ENCODE measurements around the gene PPP1R3E. TPM values are rescaled to one million over a fixed set of nuclear protein-coding genes. Genes with fewer than 3 reads are reported as not detected.
"Not testable (repeated sequence)": the region's sequence is repeated elsewhere in the genome, so short reads cannot be mapped to it uniquely, and the experiment has no call there.

Gene PPP1R3E
- polyA plus RNA-seq, 3 donors = 0.81 to 16.7 (median 0.88) TPM

GRCh38 chr14:23269193-23269592, 33.5 kb downstream of the PPP1R3E start:
- Histone ChIP-seq H3K36me3 (replicated peaks in 1 of 2; ENCODE audit: control insufficient read depth in 1 of 2, insufficient read depth in 2 of 2, low read length in 2 of 2) (no peaks in the 10 kb centered on the region), H3K27ac (ENCODE audit: low read depth in 1 of 2, low read length in 2 of 2) (no peak overlapping the region), H3K4me2 (replicated peaks; ENCODE audit: extremely low read depth, low read length, poor library complexity, severe bottlenecking) (no peak overlapping the region), H2AFZ (ENCODE audit: insufficient read depth, low read depth, low read length, poor library complexity, severe bottlenecking) (no peak overlapping the region), H3K9me3 (replicated peaks in 1 of 2; ENCODE audit: control insufficient read depth in 1 of 2, insufficient read depth in 1 of 2, low read length in 2 of 2) (no peaks in the 10 kb centered on the region), H3K4me3 (replicated peaks in 1 of 3; ENCODE audit: low read depth in 2 of 3, low read length in 3 of 3) (no peak overlapping the region), H3K4me1 (ENCODE audit: control insufficient read depth in 1 of 2, insufficient read depth in 2 of 2, low read length in 2 of 2) (no peaks in the 10 kb centered on the region), H3K9ac (ENCODE audit: insufficient read depth, low read length, poor library complexity, severe bottlenecking) (no peak overlapping the region), H3K27me3 (ENCODE audit: control insufficient read depth in 2 of 2, insufficient read depth in 2 of 2, low read length in 2 of 2) (peaks cover 0 to 2% of the 10 kb centered on the region in 2 donors), H3K79me2 (ENCODE audit: insufficient read depth, low read length) (no peaks in the 10 kb centered on the region), H4K20me1 (ENCODE audit: insufficient read depth, low read length) (no peaks in the 10 kb centered on the region)
- no peak for TF ChIP-seq CTCF (IDR thresholded peaks at IDR 0.05)
- H3K9me3 Mint-ChIP-seq = peaks cover 0 to 2% (median 0%) of the 10 kb centered on the region in 7 donors
- no peaks in the 10 kb centered on the region for H3K36me3 Mint-ChIP-seq
- no peak for DNase-seq
- no peak overlapping the region for H3K27ac Mint-ChIP-seq
- H3K27me3 Mint-ChIP-seq (ENCODE audit: low read depth in 3 of 3) = peaks cover 0 to 8% (median 6%) of the 10 kb centered on the region in 3 donors
- WGBS (ENCODE audit: insufficient coverage) = 100% methylated on average over 3 of the region's 7 CpGs
- H3K4me1 Mint-ChIP-seq = no peaks in the 10 kb centered on the region
- intact Hi-C loops (cut with micrococcal nuclease) = loop anchor here in 1 of 2 donors (10.0 kb wide), 1 partner anchor 66 kb away; no protein-coding TSS in a partner anchor
- H3K4me3 Mint-ChIP-seq = no peak overlapping the region

DNA sequence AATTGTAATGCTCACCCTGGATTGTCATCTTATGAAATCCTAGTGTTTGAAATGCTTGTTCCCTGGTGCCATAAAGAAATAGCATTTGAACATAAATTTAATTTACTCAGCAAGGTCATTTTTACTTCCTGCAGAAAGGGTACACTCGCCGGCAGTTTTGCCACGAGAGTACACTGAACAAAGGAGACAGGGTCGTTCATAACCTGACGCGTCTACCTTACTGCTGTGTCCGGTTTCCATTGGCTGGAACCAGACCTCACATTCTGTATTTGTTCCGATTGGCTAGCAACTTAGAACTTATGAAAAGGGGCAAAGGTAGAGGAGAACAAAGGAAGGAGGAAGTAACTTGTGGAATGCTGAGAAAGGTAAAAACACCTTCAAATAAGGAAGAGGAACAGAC, 41.8 kb downstream of the PPP1R3E start:
- H4K20me1 ChIP-seq (ENCODE audit: insufficient read depth, low read length); H3K9me3 Mint-ChIP-seq; DNase-seq; H3K4me1 Mint-ChIP-seq; H3K9me3 ChIP-seq (replicated peaks in 1 of 2; ENCODE audit: control insufficient read depth in 1 of 2, insufficient read depth in 1 of 2, low read length in 2 of 2); H3K4me3 ChIP-seq (replicated peaks in 1 of 3; ENCODE audit: low read depth in 2 of 3, low read length in 3 of 3); H3K4me2 ChIP-seq (replicated peaks; ENCODE audit: extremely low read depth, low read length, poor library complexity, severe bottlenecking); H3K79me2 ChIP-seq (ENCODE audit: insufficient read depth, low read length); H3K4me1 ChIP-seq (ENCODE audit: control insufficient read depth in 1 of 2, insufficient read depth in 2 of 2, low read length in 2 of 2); H3K36me3 ChIP-seq (replicated peaks in 1 of 2; ENCODE audit: control insufficient read depth in 1 of 2, insufficient read depth in 2 of 2, low read length in 2 of 2); H3K4me3 Mint-ChIP-seq; H3K27me3 ChIP-seq (ENCODE audit: control insufficient read depth in 2 of 2, insufficient read depth in 2 of 2, low read length in 2 of 2); H2AFZ ChIP-seq (ENCODE audit: insufficient read depth, low read depth, low read length, poor library complexity, severe bottlenecking); H3K27ac ChIP-seq (ENCODE audit: low read depth in 1 of 2, low read length in 2 of 2); H3K36me3 Mint-ChIP-seq; H3K9ac ChIP-seq (ENCODE audit: insufficient read depth, low read length, poor library complexity, severe bottlenecking): not testable (repeated sequence)
- intact Hi-C loops (cut with micrococcal nuclease) = loop anchor here in 1 of 2 donors (10.0 kb wide), 1 partner anchor 74 kb away; no protein-coding TSS in a partner anchor
- H3K27ac Mint-ChIP-seq = peak overlapping the region in 1 of 7 donors; percentile 25
- peaks cover 11 to 24% (median 13%) of the 10 kb centered on the region in 3 donors for H3K27me3 Mint-ChIP-seq (ENCODE audit: low read depth in 3 of 3)
- WGBS (ENCODE audit: insufficient coverage) = 52% methylated on average over 6 of the region's 8 CpGs

Data from CD14-positive monocyte (primary cell).